Thymus (tissue), 11 donors: ENCODE data around the gene LTBP1. TPM values are rescaled to one million over a fixed set of nuclear protein-coding genes. Genes with fewer than 3 reads are reported as not detected.

ENCODE experiments used
- DNase-seq, 9 donors: peaks; one replicate each; pipeline ENCODE4 v3.0.0-alpha.2; 2013; ENCODE audit warnings: low spot score in 9 of 9, low read depth in 6 of 9, missing footprints in 1 of 9
- H3K27ac ChIP-seq, 2 donors: one replicate each; pipeline ENCODE4 v1.5.1; 2013; ENCODE audit warnings: control low read depth in 1 of 2, low read depth in 1 of 2, low read length in 1 of 2, mild to moderate bottlenecking in 1 of 2, moderate library complexity in 1 of 2
- H3K27me3 ChIP-seq, 2 donors: one replicate each; pipeline ENCODE4 v1.5.1; 2013; ENCODE audit warnings: low read length in 1 of 2; ENCODE audit not compliant: control insufficient read depth in 2 of 2, insufficient read depth in 1 of 2
- H3K36me3 ChIP-seq, 2 donors: one replicate each; pipeline ENCODE4 v1.5.1; 2013; ENCODE audit warnings: low read length in 1 of 2, mild to moderate bottlenecking in 1 of 2, moderate library complexity in 1 of 2; ENCODE audit not compliant: control insufficient read depth in 2 of 2, insufficient read depth in 2 of 2
- H3K4me1 ChIP-seq, 2 donors: one replicate each; pipeline ENCODE4 v1.5.1; 2013; ENCODE audit warnings: low read length in 2 of 2; ENCODE audit not compliant: control insufficient read depth in 2 of 2, insufficient read depth in 2 of 2
- H3K4me3 ChIP-seq, 2 donors: one replicate each; pipeline ENCODE4 v1.5.1; 2013; ENCODE audit warnings: low read length in 2 of 2, control low read depth in 1 of 2, mild to moderate bottlenecking in 1 of 2
- H3K9me3 ChIP-seq, 2 donors: one replicate each; pipeline ENCODE4 v1.5.1; 2013; ENCODE audit warnings: low read length in 1 of 2, mild to moderate bottlenecking in 1 of 2; ENCODE audit not compliant: control insufficient read depth in 2 of 2, insufficient read depth in 1 of 2
- WGBS: extraction: QIAGEN DNeasy Blood & Tissue Kit; methylation state at CpG from one replicate; pipeline ENCODE4 v1.1.7; 2013; 5-methylcytosine and 5-hydroxymethylcytosine counted together
- polyA plus RNA-seq: library from polyadenylated mRNA; stranded (reverse); fragments of 200-250 nt; gene quantifications from one replicate; pipeline ENCODE4 v1.2.3, GENCODE V29; 2013
- total RNA-seq: library from RNA; stranded (reverse); fragments of 120-200 nt; gene quantifications from one replicate; pipeline ENCODE4 v1.2.4, GENCODE V29; 2013
- donor health status: healthy.

Gene LTBP1
- total and polyA plus RNA-seq, 2 donors, result 13.3 to 17.7 TPM

GRCh38 chr2:33404321-33404720, 457.6 kb downstream of the LTBP1 start:
- WGBS, result 96% methylated on average over 5 of the region's 5 CpGs
- Histone ChIP-seq H3K9me3 (no peaks in the 10 kb centered on the region), H3K4me1 (no peaks in the 10 kb centered on the region), H3K27me3 (no peaks in the 10 kb centered on the region), H3K36me3 (no peaks in the 10 kb centered on the region), H3K27ac (no peak overlapping the region), H3K4me3 (no peak overlapping the region)
- DNase-seq, result no peak

- no peaks in the 10 kb centered on the region for H3K27me3 ChIP-seq
- no peaks in the 10 kb centered on the region for H3K4me1 ChIP-seq
- no peak overlapping the region for H3K27ac ChIP-seq
- no peaks in the 10 kb centered on the region for H3K9me3 ChIP-seq
- no peaks in the 10 kb centered on the region for H3K36me3 ChIP-seq
- H3K4me3 ChIP-seq, result no peak overlapping the region
- 87% methylated on average over 2 of the region's 2 CpGs for WGBS
- no peak for DNase-seq
Measured at GRCh38 chr2:33406622-33407021, 459.9 kb downstream of the LTBP1 start.

GRCh38 chr2:33408109-33408508, 461.4 kb downstream of the LTBP1 start:
- H3K9me3 ChIP-seq, result no peaks in the 10 kb centered on the region
- H3K27me3 ChIP-seq, result no peaks in the 10 kb centered on the region
- no peaks in the 10 kb centered on the region for H3K4me1 ChIP-seq
- no peaks in the 10 kb centered on the region for H3K36me3 ChIP-seq
- 96% methylated on average over 2 of the region's 2 CpGs for WGBS
- H3K4me3 ChIP-seq, result no peak overlapping the region
- no peak for DNase-seq
- H3K27ac ChIP-seq, result no peak overlapping the region

DNA sequence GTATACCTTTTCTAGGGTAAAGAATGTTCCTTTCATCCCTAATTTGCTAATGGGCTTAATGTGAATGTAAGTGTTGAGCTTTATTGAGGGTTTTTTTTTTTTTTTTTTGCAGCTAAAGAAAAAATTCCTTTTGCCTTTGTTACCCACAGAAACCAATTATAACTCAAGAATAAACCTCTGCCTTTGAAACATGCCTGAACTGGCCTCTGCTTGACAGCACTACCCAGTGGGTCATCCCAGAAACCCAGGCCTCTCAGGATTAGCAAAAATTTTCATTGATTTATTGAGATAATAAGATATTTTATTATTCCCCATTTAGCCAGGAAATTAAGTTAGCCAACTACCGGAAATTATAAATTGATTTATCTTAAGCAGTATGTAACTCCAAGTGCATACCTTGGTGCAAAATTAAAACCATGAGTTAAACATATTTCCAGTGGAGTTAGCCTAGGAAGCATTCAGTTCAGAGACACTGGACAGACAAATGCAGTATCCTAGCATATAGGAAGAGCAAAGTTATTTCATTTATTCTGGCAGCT, 462.7 kb downstream of the LTBP1 start:
- Histone ChIP-seq H3K4me3 (no peak overlapping the region), H3K27me3 (no peaks in the 10 kb centered on the region), H3K9me3 (no peaks in the 10 kb centered on the region), H3K36me3 (no peaks in the 10 kb centered on the region), H3K4me1 (no peaks in the 10 kb centered on the region), H3K27ac (no peak overlapping the region)
- 98% methylated on average over 1 of the region's 1 CpG for WGBS
- DNase-seq, result no peak

GRCh38 chr2:33411765-33412164, 465.0 kb downstream of the LTBP1 start:
- H3K4me3 ChIP-seq, result no peak overlapping the region
- no peaks in the 10 kb centered on the region for H3K36me3 ChIP-seq
- H3K4me1 ChIP-seq, result no peaks in the 10 kb centered on the region
- DNase-seq, result no peak
- H3K27me3 ChIP-seq, result no peaks in the 10 kb centered on the region
- H3K27ac ChIP-seq, result no peak overlapping the region
- 96% methylated on average over 3 of the region's 3 CpGs for WGBS
- H3K9me3 ChIP-seq, result no peaks in the 10 kb centered on the region

GRCh38 chr2:33412920-33413319, 466.2 kb downstream of the LTBP1 start:
- no peaks in the 10 kb centered on the region for H3K27me3 ChIP-seq
- H3K4me1 ChIP-seq, result no peaks in the 10 kb centered on the region
- 65% methylated on average over 1 of the region's 1 CpG for WGBS
- H3K4me3 ChIP-seq, result no peak overlapping the region
- no peak overlapping the region for H3K27ac ChIP-seq
- H3K36me3 ChIP-seq, result no peaks in the 10 kb centered on the region
- no peak for DNase-seq
- no peaks in the 10 kb centered on the region for H3K9me3 ChIP-seq

DNA sequence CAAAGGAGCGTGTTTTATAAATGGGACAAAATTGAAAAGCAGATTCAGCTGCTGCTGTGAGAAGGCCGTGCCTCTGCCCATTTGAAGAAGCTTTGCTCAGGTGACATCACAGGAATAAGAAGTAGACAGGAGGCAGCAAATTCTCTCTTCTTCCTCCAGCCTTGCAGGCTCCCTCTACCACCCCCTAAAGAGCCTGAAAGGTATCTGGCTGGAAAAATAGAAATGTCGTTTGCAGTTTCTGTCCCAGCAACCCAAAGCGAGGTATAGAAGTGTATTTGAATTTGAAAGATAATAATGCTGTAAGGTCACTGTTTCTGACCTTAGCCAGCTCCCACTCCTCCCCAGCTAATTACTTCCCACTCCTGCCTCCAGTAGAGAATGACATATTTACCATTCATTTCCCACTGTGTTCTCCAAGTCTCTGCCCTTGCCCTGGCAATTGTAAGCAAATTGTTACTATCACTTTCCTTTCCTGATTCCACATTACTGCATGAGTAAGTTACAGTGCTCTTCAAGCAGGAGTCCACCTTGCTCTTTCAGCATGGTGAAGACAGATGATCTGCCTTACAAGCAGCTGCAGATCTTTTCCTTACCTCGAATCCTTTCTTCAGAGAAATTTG, 472.9 kb downstream of the LTBP1 start:
- Histone ChIP-seq H3K27ac (no peak overlapping the region), H3K36me3 (no peaks in the 10 kb centered on the region), H3K4me3 (no peak overlapping the region), H3K27me3 (no peaks in the 10 kb centered on the region), H3K4me1 (no peaks in the 10 kb centered on the region), H3K9me3 (no peaks in the 10 kb centered on the region)
- WGBS, result 93% methylated on average over 5 of the region's 5 CpGs
- DNase-seq, result no peak

- Histone ChIP-seq H3K4me3 (no peak overlapping the region), H3K27ac (no peak overlapping the region), H3K9me3 (no peaks in the 10 kb centered on the region), H3K36me3 (no peaks in the 10 kb centered on the region), H3K4me1 (no peaks in the 10 kb centered on the region), H3K27me3 (no peaks in the 10 kb centered on the region)
- WGBS, result 78% methylated on average over 4 of the region's 4 CpGs
- no peak for DNase-seq
Measured at GRCh38 chr2:33420726-33421125, 474.0 kb downstream of the LTBP1 start.

DNA sequence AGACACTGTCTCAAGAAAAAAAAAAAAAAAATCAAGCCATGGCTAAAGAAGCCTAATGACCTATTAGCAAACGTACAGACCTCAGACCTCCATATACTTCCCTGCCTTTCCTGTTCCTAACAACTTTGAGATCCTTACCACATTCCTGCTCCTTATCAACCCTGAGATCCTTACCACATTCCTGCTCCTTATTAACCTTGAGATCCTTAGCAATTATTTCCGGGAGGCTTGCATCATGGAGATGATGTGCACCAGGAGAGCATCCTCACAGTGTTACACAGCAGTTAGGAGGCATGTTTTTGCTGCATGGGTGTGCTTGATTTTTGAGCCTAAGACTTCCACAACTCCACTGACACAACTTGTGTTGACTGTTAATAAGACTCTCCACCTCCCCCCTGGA, 475.1 kb downstream of the LTBP1 start:
- no peak overlapping the region for H3K27ac ChIP-seq
- H3K4me3 ChIP-seq, result no peak overlapping the region
- WGBS, result 90% methylated on average over 2 of the region's 2 CpGs
- H3K9me3 ChIP-seq, result no peaks in the 10 kb centered on the region
- no peak for DNase-seq
- no peaks in the 10 kb centered on the region for H3K36me3 ChIP-seq
- no peaks in the 10 kb centered on the region for H3K4me1 ChIP-seq
- no peaks in the 10 kb centered on the region for H3K27me3 ChIP-seq
